CD14-positive monocyte (primary cell): ENCODE results near the gene PI4K2B. TPM values are rescaled to one million over a fixed set of nuclear protein-coding genes. Genes with fewer than 3 reads are reported as not detected.

Experiments used
- DNase-seq, 3 donors: peaks; one replicate each; pipeline ENCODE4 v3.0.0-alpha.2; 2011 to 2022
- H2AFZ ChIP-seq: 2 replicates; pipeline ENCODE4 v1.6.0; 2012; ENCODE audit warnings: mild to moderate bottlenecking, low read depth, low read length, inconsistent platforms; ENCODE audit not compliant: insufficient read depth, poor library complexity, severe bottlenecking
- H3K27ac ChIP-seq, 2 donors: 1 replicate in 1 of 2; 2 replicates in 1 of 2; pipeline ENCODE4 v1.5.1; 2012 to 2013; ENCODE audit warnings: low read length in 2 of 2, control low read depth in 1 of 2, inconsistent platforms in 1 of 2, low read depth in 1 of 2, mild to moderate bottlenecking in 1 of 2
- H3K27me3 ChIP-seq, 2 donors: one replicate each; pipeline versions ENCODE4 v1.6.0 to v1.6.1; 2011 to 2013; ENCODE audit warnings: low read length in 2 of 2; ENCODE audit not compliant: control insufficient read depth in 2 of 2, insufficient read depth in 2 of 2
- H3K36me3 ChIP-seq, 2 donors: replicated peaks in 1 of 2; 1 replicate in 1 of 2; 2 replicates in 1 of 2; pipeline versions ENCODE4 v1.5.1 to v1.6.1; 2012 to 2013; ENCODE audit warnings: low read length in 2 of 2, control low read depth in 1 of 2, inconsistent platforms in 1 of 2, mild to moderate bottlenecking in 1 of 2; ENCODE audit not compliant: insufficient read depth in 2 of 2, control insufficient read depth in 1 of 2
- H3K4me1 ChIP-seq, 2 donors: 1 replicate in 1 of 2; 2 replicates in 1 of 2; pipeline versions ENCODE4 v1.5.1 to v1.6.1; 2012 to 2013; ENCODE audit warnings: low read length in 2 of 2, control low read depth in 1 of 2, inconsistent platforms in 1 of 2, mild to moderate bottlenecking in 1 of 2, moderate library complexity in 1 of 2; ENCODE audit not compliant: insufficient read depth in 2 of 2, control insufficient read depth in 1 of 2
- H3K4me2 ChIP-seq: replicated peaks from 2 replicates; pipeline ENCODE3; 2012; ENCODE audit warnings: low read length, moderate library complexity, mild to moderate bottlenecking; ENCODE audit not compliant: poor library complexity, severe bottlenecking; ENCODE audit errors: extremely low read depth
- H3K4me3 ChIP-seq, 3 experiments: fragments of 200-600 bp in 1 of 3; sonication (generic) in 1 of 3; replicated peaks in 1 of 3; 1 replicate in 2 of 3; 2 replicates in 1 of 3; pipeline ENCODE4 v1.5.1; 2011 to 2013; ENCODE audit warnings: low read length in 3 of 3, mild to moderate bottlenecking in 3 of 3, control low read depth in 2 of 3, low read depth in 2 of 3, inconsistent platforms in 1 of 3, moderate library complexity in 1 of 3
- H3K79me2 ChIP-seq: 2 replicates; pipeline ENCODE4 v1.6.0; 2012; ENCODE audit warnings: mild to moderate bottlenecking, control low read depth, inconsistent platforms, low read length, moderate library complexity; ENCODE audit not compliant: insufficient read depth
- H3K9ac ChIP-seq: 2 replicates; pipeline ENCODE4 v1.6.0; 2017; ENCODE audit warnings: low read length, mild to moderate bottlenecking; ENCODE audit not compliant: insufficient read depth, poor library complexity, severe bottlenecking
- H3K9me3 ChIP-seq, 2 donors: replicated peaks in 1 of 2; 1 replicate in 1 of 2; 2 replicates in 1 of 2; pipeline versions ENCODE4 v1.5.1 to v1.6.1; 2012 to 2013; ENCODE audit warnings: low read length in 2 of 2, control low read depth in 1 of 2; ENCODE audit not compliant: control insufficient read depth in 1 of 2, insufficient read depth in 1 of 2
- H4K20me1 ChIP-seq: 2 replicates; pipeline ENCODE4 v1.6.0; 2012; ENCODE audit warnings: mild to moderate bottlenecking, low read length, control low read depth, moderate library complexity; ENCODE audit not compliant: insufficient read depth
- H3K27ac Mint-ChIP-seq, 7 donors: one replicate each; pipeline ENCODE4 v1.8.0; 2020; ENCODE audit warnings: mild to moderate bottlenecking in 7 of 7, mixed read lengths in 7 of 7, moderate library complexity in 6 of 7, inconsistent platforms in 2 of 7
- H3K27me3 Mint-ChIP-seq, 3 donors: one replicate each; pipeline ENCODE4 v1.8.0; 2021 to 2022; ENCODE audit warnings: low read depth in 3 of 3, mild to moderate bottlenecking in 3 of 3, mixed read lengths in 3 of 3, moderate library complexity in 3 of 3, inconsistent platforms in 1 of 3
- H3K36me3 Mint-ChIP-seq, 2 donors: one replicate each; pipeline ENCODE4 v1.8.0; 2020; ENCODE audit warnings: mixed read lengths in 2 of 2, inconsistent platforms in 1 of 2, mild to moderate bottlenecking in 1 of 2
- H3K4me1 Mint-ChIP-seq: one replicate; pipeline ENCODE4 v1.8.0; 2020; ENCODE audit warnings: mild to moderate bottlenecking, mixed read lengths
- H3K4me3 Mint-ChIP-seq, 2 donors: one replicate each; pipeline ENCODE4 v1.8.0; 2020; ENCODE audit warnings: mild to moderate bottlenecking in 2 of 2, mixed read lengths in 2 of 2, moderate library complexity in 1 of 2
- H3K9me3 Mint-ChIP-seq, 7 donors: one replicate each; pipeline ENCODE4 v1.8.0; 2020 to 2022; ENCODE audit warnings: mixed read lengths in 7 of 7, mild to moderate bottlenecking in 6 of 7, moderate library complexity in 6 of 7, inconsistent platforms in 2 of 7
- CTCF ChIP-seq: fragments of 200-600 bp; IDR thresholded peaks from one replicate; pipeline ENCODE4 v1.8.0; 2022; ENCODE audit warnings: antibody characterized with exemption, mild to moderate bottlenecking
- WGBS: methylation state at CpG from one replicate; pipeline ENCODE4 v1.1.5; 2013; ENCODE audit warnings: missing lambda C conversion rate; ENCODE audit not compliant: insufficient coverage; 5-methylcytosine and 5-hydroxymethylcytosine counted together
- intact Hi-C, 2 donors: fragments of 100-400 bp; cut with micrococcal nuclease; formaldehyde crosslinking; loops; one replicate each; pipeline versions ENCODE4 v1.15.0 to v1.15.1; 2023
- polyA plus RNA-seq, 3 donors: library from polyadenylated mRNA; depleted of rRNA in 1 of 3; unstranded in 2 of 3; stranded (reverse) in 1 of 3; fragments of 300-500 nt in 2 of 3; fragments of >200 nt in 1 of 3; fragmentation: Illumina TruSeq in 2 of 3; gene quantifications; 1 replicate in 2 of 3; 2 replicates in 1 of 3; pipeline ENCODE4 v1.2.3, GENCODE V29; 2012 to 2021

Gene PI4K2B
- polyA plus RNA-seq, 3 donors: 3.0 to 8.5 (median 7.4) TPM

GRCh38 chr4:25320336-25320735 is 86.5 kb downstream of the PI4K2B start:
- H3K36me3 Mint-ChIP-seq: peaks cover 36 to 59% of the 10 kb centered on the region in 2 donors
- H3K27ac Mint-ChIP-seq: peak overlapping the region in 6 of 7 donors; percentile 54 to 93 (median 66)
- Histone ChIP-seq H2AFZ (no peak overlapping the region), H4K20me1 (no peaks in the 10 kb centered on the region), H3K36me3 (peaks cover 2 to 23% of the 10 kb centered on the region in 2 donors), H3K4me3 (no peak overlapping the region), H3K27ac (peak overlapping the region in 1 of 2 donors; percentile 62), H3K9ac (no peak overlapping the region), H3K4me2 (no peak overlapping the region), H3K9me3 (no peaks in the 10 kb centered on the region), H3K4me1 (peaks cover 7 to 13% of the 10 kb centered on the region in 2 donors), H3K27me3 (no peaks in the 10 kb centered on the region), H3K79me2 (no peaks in the 10 kb centered on the region)
- peak in 1 of 3 donors; percentile 8 for DNase-seq
- H3K27me3 Mint-ChIP-seq: peaks cover 0 to 1% (median 0%) of the 10 kb centered on the region in 3 donors
- peaks cover 16% of the 10 kb centered on the region for H3K4me1 Mint-ChIP-seq
- TF ChIP-seq CTCF: no peak
- intact Hi-C loops: no loop called here
- peaks cover 0 to 2% (median 0%) of the 10 kb centered on the region in 7 donors for H3K9me3 Mint-ChIP-seq
- H3K4me3 Mint-ChIP-seq: no peak overlapping the region
- WGBS: no CpG with 5 or more reads among the region's 2 CpGs

GRCh38 chr4:25320773-25321172 is 86.9 kb downstream of the PI4K2B start:
- Histone ChIP-seq H2AFZ (no peak overlapping the region), H3K27ac (peak overlapping the region in 1 of 2 donors; percentile 62), H3K4me2 (peak overlapping the region; percentile 8), H3K9me3 (no peaks in the 10 kb centered on the region), H3K36me3 (peaks cover 2 to 19% of the 10 kb centered on the region in 2 donors), H3K4me3 (no peak overlapping the region), H3K27me3 (no peaks in the 10 kb centered on the region), H3K4me1 (peaks cover 7 to 13% of the 10 kb centered on the region in 2 donors), H3K9ac (no peak overlapping the region), H4K20me1 (no peaks in the 10 kb centered on the region), H3K79me2 (no peaks in the 10 kb centered on the region)
- Mint-ChIP-seq H3K27me3 (peaks cover 0 to 1% (median 0%) of the 10 kb centered on the region in 3 donors), H3K27ac (peak overlapping the region; percentile 32 to 93 (median 80)), H3K9me3 (peaks cover 0 to 2% (median 0%) of the 10 kb centered on the region in 7 donors), H3K4me3 (peak overlapping the region in 1 of 2 donors; percentile 19), H3K36me3 (peaks cover 34 to 55% of the 10 kb centered on the region in 2 donors), H3K4me1 (peaks cover 16% of the 10 kb centered on the region)
- intact Hi-C loops: no loop called here
- WGBS: no CpG with 5 or more reads among the region's 1 CpG
- DNase-seq: peak; percentile 61 to 86 (median 76)
- TF ChIP-seq CTCF: no peak
